Erythroblast (primary cell): Measurements from ENCODE around the gene ELK1.
"Not testable (repeated sequence)": the region's sequence is repeated elsewhere in the genome, so short reads cannot be mapped to it uniquely, and the experiment has no call there.

Source experiments
- GATA1 ChIP-seq: IDR thresholded peaks from 2 replicates; pipeline ENCODE4 v1.6.1; 2011; ENCODE audit warnings: low read depth, mild to moderate bottlenecking, control low read depth, low read length, moderate library complexity
- POLR2A ChIP-seq: IDR thresholded peaks from 2 replicates; pipeline ENCODE4 v1.6.1; 2011; ENCODE audit warnings: mild to moderate bottlenecking, low read length

DNA sequence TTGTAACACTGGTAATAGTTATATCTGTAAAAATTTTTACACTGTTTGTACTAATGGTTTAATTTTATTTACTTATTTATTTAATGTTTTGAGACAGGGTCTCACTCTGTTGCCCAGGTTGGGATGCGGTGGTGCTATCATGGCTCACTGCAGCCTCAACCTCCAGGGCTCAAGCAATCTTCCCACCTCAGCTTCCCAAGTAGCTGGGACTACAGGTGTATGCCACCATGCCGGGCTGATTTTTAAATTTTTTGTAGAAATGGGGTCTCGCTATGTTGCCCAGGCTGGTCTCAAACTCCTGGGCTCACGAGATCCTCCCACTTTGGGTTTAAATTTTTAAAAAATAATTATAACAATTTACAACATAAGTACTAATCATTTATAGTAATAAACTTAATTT lies 47.2 kb downstream of the ELK1 start:
- not testable (repeated sequence) for TF ChIP-seq POLR2A, GATA1
